SU-DHL-6 (cell line): ENCODE measurements around the gene WNT11.

Experiments used
- H2AFZ ChIP-seq: fragments of 200-600 bp; sonication (generic); 2 replicates; pipeline ENCODE4 v1.6.1; 2014; ENCODE audit warnings: low read depth, mild to moderate bottlenecking, moderate library complexity, mixed read lengths, antibody characterized with exemption, low read length; ENCODE audit not compliant: severe bottlenecking
- H3F3A ChIP-seq: fragments of 200-600 bp; shearing (Covaris generic); 2 replicates; pipeline ENCODE4 v1.6.0; 2016; ENCODE audit warnings: antibody characterized with exemption, mild to moderate bottlenecking; ENCODE audit not compliant: insufficient read depth
- H3K27ac ChIP-seq: fragments of 200-600 bp; sonication (generic); 2 replicates; pipeline ENCODE4 v1.5.1; 2016; ENCODE audit warnings: low read depth, mild to moderate bottlenecking, low read length, moderate library complexity, mixed read lengths
- H3K27me3 ChIP-seq: fragments of 200-600 bp; sonication (generic), shearing (Covaris generic); 2 replicates; pipeline ENCODE4 v1.6.0; 2014; ENCODE audit warnings: mild to moderate bottlenecking, low read length
- H3K36me3 ChIP-seq: fragments of 200-600 bp; sonication (generic); 2 replicates; pipeline ENCODE4 v1.6.1; 2014; ENCODE audit warnings: mild to moderate bottlenecking, low read length, mixed read lengths
- H3K4me2 ChIP-seq: fragments of 300-600, 200-600 bp; shearing (Covaris generic), sonication (generic); 2 replicates; pipeline ENCODE4 v1.6.0; 2014; ENCODE audit warnings: low read length, low read depth, mild to moderate bottlenecking; ENCODE audit not compliant: poor library complexity, severe bottlenecking
- H3K4me3 ChIP-seq: fragments of 200-600 bp; sonication (generic); 2 replicates; pipeline ENCODE4 v1.5.1; 2014; ENCODE audit warnings: antibody characterized with exemption, low read length, mild to moderate bottlenecking, mixed read lengths; ENCODE audit not compliant: insufficient read depth, poor library complexity, severe bottlenecking
- H3K79me2 ChIP-seq: fragments of 200-600 bp; sonication (generic); 2 replicates; pipeline ENCODE4 v1.6.1; 2014; ENCODE audit warnings: mild to moderate bottlenecking, low read length, moderate library complexity; ENCODE audit not compliant: insufficient read depth
- H3K9ac ChIP-seq: fragments of 200-600 bp; sonication (generic); 2 replicates; pipeline ENCODE4 v1.7.0; 2014; ENCODE audit warnings: mild to moderate bottlenecking, low read length
- H3K9me2 ChIP-seq: fragments of 200-600 bp; sonication (generic); replicated peaks from 2 replicates; pipeline ENCODE4 v1.6.1; 2014; ENCODE audit warnings: low read length; ENCODE audit not compliant: insufficient read depth
- H3K9me3 ChIP-seq: fragments of 200-600 bp; sonication (generic); 2 replicates; pipeline ENCODE4 v1.6.1; 2014; ENCODE audit warnings: low read length, mixed read lengths; ENCODE audit not compliant: insufficient read depth
- H4K20me1 ChIP-seq: fragments of 200-600 bp; sonication (generic); 2 replicates; pipeline ENCODE4 v1.6.1; 2014; ENCODE audit warnings: low read depth, mild to moderate bottlenecking, antibody characterized with exemption, low read length, moderate library complexity, mixed read lengths
- EZH2phosphoT487 ChIP-seq: fragments of 200-600 bp; sonication (generic), shearing (Covaris generic); conservative IDR thresholded peaks from 2 replicates; pipeline ENCODE4 v1.6.1; 2018; ENCODE audit warnings: mild to moderate bottlenecking, antibody characterized with exemption, low read length, moderate library complexity, mixed read lengths
- TF ChIP-seq, protein P1 (sequence below): fragments of 200-600 bp; sonication (generic); IDR thresholded peaks from one replicate; pipeline ENCODE4 v1.5.1; 2017; ENCODE audit warnings: antibody characterized with exemption, mild to moderate bottlenecking, low read length, moderate library complexity; ENCODE audit not compliant: insufficient read depth, poor library complexity, severe bottlenecking

Gene WNT11

DNA sequence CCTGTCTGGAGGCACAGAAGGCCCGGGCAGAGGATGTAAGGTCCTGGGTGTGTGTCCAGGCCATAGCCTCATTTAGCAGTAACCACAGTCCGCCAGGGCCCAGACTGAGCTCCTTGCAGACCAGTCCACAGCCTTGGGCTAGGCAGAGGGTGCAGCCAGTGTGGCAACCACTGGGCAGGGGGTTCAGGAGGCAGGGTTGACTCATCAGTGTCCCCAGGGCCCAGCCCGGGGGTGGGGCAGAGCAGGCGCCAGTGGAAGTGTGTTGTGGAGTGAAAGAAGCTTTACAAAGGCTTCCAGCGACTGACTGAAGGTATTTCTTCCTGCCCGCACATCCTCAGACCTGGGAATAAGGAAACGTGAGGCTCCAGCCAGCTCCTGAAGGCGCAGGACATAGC lies 27.7 kb upstream of the WNT11 start:
- H3K27ac ChIP-seq = no peak overlapping the region
- H3F3A ChIP-seq = no peaks in the 10 kb centered on the region
- no peak overlapping the region for H3K4me3 ChIP-seq
- H3K9ac ChIP-seq = no peak overlapping the region
- H4K20me1 ChIP-seq = no peaks in the 10 kb centered on the region
- no peaks in the 10 kb centered on the region for H3K79me2 ChIP-seq
- H3K4me2 ChIP-seq = no peak overlapping the region
- H2AFZ ChIP-seq = peak overlapping the region; percentile 75
- H3K9me2 ChIP-seq = no peaks in the 10 kb centered on the region
- no peaks in the 10 kb centered on the region for H3K27me3 ChIP-seq
- no peaks in the 10 kb centered on the region for H3K36me3 ChIP-seq
- H3K9me3 ChIP-seq = no peaks in the 10 kb centered on the region
- TF ChIP-seq, protein P1, sequence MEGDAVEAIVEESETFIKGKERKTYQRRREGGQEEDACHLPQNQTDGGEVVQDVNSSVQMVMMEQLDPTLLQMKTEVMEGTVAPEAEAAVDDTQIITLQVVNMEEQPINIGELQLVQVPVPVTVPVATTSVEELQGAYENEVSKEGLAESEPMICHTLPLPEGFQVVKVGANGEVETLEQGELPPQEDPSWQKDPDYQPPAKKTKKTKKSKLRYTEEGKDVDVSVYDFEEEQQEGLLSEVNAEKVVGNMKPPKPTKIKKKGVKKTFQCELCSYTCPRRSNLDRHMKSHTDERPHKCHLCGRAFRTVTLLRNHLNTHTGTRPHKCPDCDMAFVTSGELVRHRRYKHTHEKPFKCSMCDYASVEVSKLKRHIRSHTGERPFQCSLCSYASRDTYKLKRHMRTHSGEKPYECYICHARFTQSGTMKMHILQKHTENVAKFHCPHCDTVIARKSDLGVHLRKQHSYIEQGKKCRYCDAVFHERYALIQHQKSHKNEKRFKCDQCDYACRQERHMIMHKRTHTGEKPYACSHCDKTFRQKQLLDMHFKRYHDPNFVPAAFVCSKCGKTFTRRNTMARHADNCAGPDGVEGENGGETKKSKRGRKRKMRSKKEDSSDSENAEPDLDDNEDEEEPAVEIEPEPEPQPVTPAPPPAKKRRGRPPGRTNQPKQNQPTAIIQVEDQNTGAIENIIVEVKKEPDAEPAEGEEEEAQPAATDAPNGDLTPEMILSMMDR = no peak
- TF ChIP-seq EZH2phosphoT487 = no peak

DNA sequence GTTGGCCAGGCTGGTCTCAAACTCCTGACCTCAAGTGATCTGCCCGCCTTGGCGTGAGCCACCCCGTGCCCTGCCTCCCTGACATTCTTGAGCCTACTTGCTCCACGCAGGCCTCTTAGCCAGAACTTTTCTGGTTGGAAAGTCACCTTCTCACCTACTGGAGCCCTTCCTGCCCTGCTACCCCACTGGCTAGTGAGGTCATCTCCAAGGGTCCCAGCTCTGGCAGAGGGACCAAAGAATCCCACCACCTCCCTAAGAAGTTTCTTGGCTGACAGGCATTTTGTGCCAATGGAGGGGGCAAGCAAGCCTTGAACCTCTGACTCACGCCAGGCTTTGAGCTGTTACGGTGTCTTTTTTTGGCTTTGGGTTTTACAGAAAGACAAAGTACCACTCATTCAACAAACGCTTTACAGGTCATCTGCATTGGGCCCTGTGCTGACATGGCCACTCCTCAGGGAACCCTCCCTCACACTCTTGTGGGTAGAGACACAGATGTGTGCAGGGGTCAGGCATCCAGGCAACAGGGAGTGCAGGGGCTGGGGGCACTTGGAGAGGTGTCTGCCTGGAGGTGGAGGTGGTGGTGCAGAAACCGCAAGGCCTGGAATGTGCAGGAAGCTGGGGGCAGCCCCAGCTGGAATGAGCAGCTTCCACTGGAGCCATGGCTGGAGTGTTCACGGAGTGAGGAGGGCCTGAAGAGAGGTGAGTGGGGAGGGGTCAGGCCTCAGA lies 27.1 kb upstream of the WNT11 start:
- no peaks in the 10 kb centered on the region for H3K9me2 ChIP-seq
- no peak overlapping the region for H3K27ac ChIP-seq

DNA sequence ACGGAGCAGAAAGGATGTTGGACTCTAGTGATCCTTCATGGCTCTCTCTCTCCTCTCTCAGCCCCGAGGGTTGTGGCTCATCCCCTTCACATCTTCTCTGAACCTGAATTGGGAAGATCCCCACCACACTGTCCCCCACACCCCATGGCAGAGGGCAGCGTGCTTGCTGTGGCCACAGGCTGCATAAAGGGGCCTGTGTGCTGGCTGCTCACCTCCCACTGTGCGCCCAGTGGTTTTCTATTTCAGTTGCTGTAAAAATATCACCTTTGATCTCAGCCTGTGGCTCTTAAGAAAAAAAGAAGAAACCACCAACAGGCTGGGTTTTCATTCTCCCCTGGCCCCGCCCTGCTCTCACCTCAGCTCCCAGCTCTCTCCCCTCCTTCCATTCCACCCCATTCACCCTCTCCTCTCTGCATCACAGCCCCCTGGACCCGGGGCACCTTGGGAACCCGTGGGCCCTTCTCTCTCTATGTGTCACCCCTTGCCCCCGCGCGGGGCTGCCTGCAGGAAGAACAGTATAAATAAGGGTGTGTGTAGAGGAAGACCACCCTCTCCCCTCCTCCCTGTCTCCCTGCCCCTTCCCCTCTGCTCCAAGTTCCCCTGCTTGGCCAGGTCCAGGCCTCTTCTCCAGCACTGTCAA lies 25.8 kb upstream of the WNT11 start:
- no peaks in the 10 kb centered on the region for H3K27me3 ChIP-seq
- no peak for TF ChIP-seq EZH2phosphoT487
- TF ChIP-seq, protein P1 = no peak
- no peaks in the 10 kb centered on the region for H3K79me2 ChIP-seq
- H3K9me3 ChIP-seq = no peaks in the 10 kb centered on the region
- no peak overlapping the region for H3K4me3 ChIP-seq
- no peaks in the 10 kb centered on the region for H4K20me1 ChIP-seq
- H3K9me2 ChIP-seq = no peaks in the 10 kb centered on the region
- no peak overlapping the region for H2AFZ ChIP-seq
- H3K27ac ChIP-seq = no peak overlapping the region
- H3K4me2 ChIP-seq = no peak overlapping the region
- H3K36me3 ChIP-seq = no peaks in the 10 kb centered on the region
- H3F3A ChIP-seq = no peaks in the 10 kb centered on the region
- no peak overlapping the region for H3K9ac ChIP-seq

More for the DNA sequence above, 27.1 kb upstream of the WNT11 start:
- Histone ChIP-seq H3K9ac (no peak overlapping the region), H3K79me2 (no peaks in the 10 kb centered on the region), H3K4me3 (no peak overlapping the region), H2AFZ (no peak overlapping the region), H3F3A (no peaks in the 10 kb centered on the region), H4K20me1 (no peaks in the 10 kb centered on the region), H3K9me3 (no peaks in the 10 kb centered on the region), H3K4me2 (no peak overlapping the region), H3K36me3 (no peaks in the 10 kb centered on the region), H3K27me3 (no peaks in the 10 kb centered on the region)
- TF ChIP-seq EZH2phosphoT487 = no peak
- TF ChIP-seq, protein P1 = no peak
